Neural crest cell (in vitro differentiated cells): ENCODE results near the gene ZBTB40. TPM values are rescaled to one million over a fixed set of nuclear protein-coding genes. Genes with fewer than 3 reads are reported as not detected.

Experiments
- DNase-seq: peaks from one replicate; pipeline ENCODE4 v3.0.0; 2021; ENCODE audit warnings: low read depth, mixed read lengths, low spot score
- H3K27ac Mint-ChIP-seq: one replicate; pipeline ENCODE4 v1.8.0; 2021; ENCODE audit warnings: mild to moderate bottlenecking, mixed read lengths; ENCODE audit not compliant: unreplicated experiment
- H3K27me3 Mint-ChIP-seq: 2 replicates; pipeline ENCODE4 v1.8.0; 2021; ENCODE audit warnings: low read depth, mild to moderate bottlenecking, mixed read lengths
- H3K36me3 Mint-ChIP-seq: 2 replicates; pipeline ENCODE4 v1.8.0; 2021; ENCODE audit warnings: low read depth, mild to moderate bottlenecking, mixed read lengths
- H3K4me1 Mint-ChIP-seq: 2 replicates; pipeline ENCODE4 v1.8.0; 2021; ENCODE audit warnings: mixed read lengths
- H3K4me3 Mint-ChIP-seq: one replicate; pipeline ENCODE4 v1.8.0; 2021; ENCODE audit warnings: mild to moderate bottlenecking, mixed read lengths
- H3K9me3 Mint-ChIP-seq: 2 replicates; pipeline ENCODE4 v1.8.0; 2021; ENCODE audit warnings: mixed read lengths
- CTCF ChIP-seq: fragments of 200-600 bp; sonication (generic); conservative IDR thresholded peaks from 2 replicates; pipeline ENCODE4 v1.5.0; 2021; ENCODE audit warnings: antibody characterized with exemption, mild to moderate bottlenecking
- total RNA-seq: library from RNA; stranded (reverse); gene quantifications from 2 replicates; pipeline ENCODE4 v1.2.1, GENCODE V29; 2021

Gene ZBTB40
- total RNA-seq, 1 donor from 2014 or later: 31.8 TPM

- no peak for DNase-seq
- H3K4me3 Mint-ChIP-seq: no peak overlapping the region
- no peak for TF ChIP-seq CTCF
- H3K27me3 Mint-ChIP-seq: peaks cover 38% of the 10 kb centered on the region
- peaks cover 25% of the 10 kb centered on the region for H3K4me1 Mint-ChIP-seq
- no peaks in the 10 kb centered on the region for H3K36me3 Mint-ChIP-seq
- no peak overlapping the region for H3K27ac Mint-ChIP-seq
- H3K9me3 Mint-ChIP-seq: no peaks in the 10 kb centered on the region
Measured at GRCh38 chr1:22553991-22554522, 102.4 kb downstream of the ZBTB40 start.

GRCh38 chr1:22555371-22555656, 103.7 kb downstream of the ZBTB40 start:
- DNase-seq: no peak
- no peak overlapping the region for H3K27ac Mint-ChIP-seq
- H3K4me3 Mint-ChIP-seq: no peak overlapping the region
- H3K36me3 Mint-ChIP-seq: no peaks in the 10 kb centered on the region
- no peaks in the 10 kb centered on the region for H3K9me3 Mint-ChIP-seq
- H3K4me1 Mint-ChIP-seq: peaks cover 25% of the 10 kb centered on the region
- no peak for TF ChIP-seq CTCF
- H3K27me3 Mint-ChIP-seq: peaks cover 50% of the 10 kb centered on the region

GRCh38 chr1:22556391-22557104, 104.9 kb downstream of the ZBTB40 start:
- no peak overlapping the region for H3K27ac Mint-ChIP-seq
- TF ChIP-seq CTCF: no peak
- H3K9me3 Mint-ChIP-seq: no peaks in the 10 kb centered on the region
- no peak for DNase-seq
- H3K27me3 Mint-ChIP-seq: peaks cover 62% of the 10 kb centered on the region
- H3K4me3 Mint-ChIP-seq: no peak overlapping the region
- no peaks in the 10 kb centered on the region for H3K36me3 Mint-ChIP-seq
- H3K4me1 Mint-ChIP-seq: peaks cover 25% of the 10 kb centered on the region

GRCh38 chr1:22557341-22557950, 105.8 kb downstream of the ZBTB40 start:
- Mint-ChIP-seq H3K4me3 (no peak overlapping the region), H3K4me1 (peaks cover 25% of the 10 kb centered on the region), H3K27ac (no peak overlapping the region), H3K9me3 (no peaks in the 10 kb centered on the region), H3K27me3 (peaks cover 71% of the 10 kb centered on the region), H3K36me3 (no peaks in the 10 kb centered on the region)
- TF ChIP-seq CTCF: no peak
- no peak for DNase-seq

GRCh38 chr1:22562584-22563583, 111.2 kb downstream of the ZBTB40 start, which contains the start of gene EPHA8:
EPHA8 (plus strand) TSS chr1:22563489; CDS start chr1:22563636, 147 bp downstream.
- Mint-ChIP-seq H3K4me3 (peak within 1 kb of the TSS; percentile 69), H3K36me3 (no peaks in the 10 kb centered on the region), H3K9me3 (no peaks in the 10 kb centered on the region), H3K27me3 (peaks cover 82% of the 10 kb centered on the region), H3K27ac (no peak within 1 kb of the TSS), H3K4me1 (peaks cover 4% of the 10 kb centered on the region)
- DNase-seq: no peak
- no peak for TF ChIP-seq CTCF
